AG04450 (cell line): ENCODE data around the gene MRPL18. TPM values are rescaled to one million over a fixed set of nuclear protein-coding genes. Genes with fewer than 3 reads are reported as not detected.

Experiments used
- CTCF ChIA-PET: fragments of 300-600, 350-600 bp; formaldehyde crosslinking; extraction: SDS; loops from one replicate; lab custom pipeline; 2022; ENCODE audit warnings: antibody characterized with exemption, inconsistent platforms; lab: Charles Lee
- POLR2A ChIA-PET: fragments of 350-600 bp; formaldehyde crosslinking; extraction: SDS; loops from one replicate; lab custom pipeline; 2021; ENCODE audit warnings: antibody characterized with exemption, inconsistent platforms; lab: Yijun Ruan, JAX
- DNase-seq: peaks from one replicate; pipeline ENCODE4 v3.0.0-alpha.2; 2011; ENCODE audit warnings: low read depth, low spot score
- H3K27ac ChIP-seq: one replicate; pipeline ENCODE4 v1.5.1; 2012; ENCODE audit warnings: low read depth, low read length, control low read depth
- H3K27me3 ChIP-seq: one replicate; pipeline ENCODE4 v1.6.0; 2012; ENCODE audit warnings: low read length; ENCODE audit not compliant: control insufficient read depth, insufficient read depth
- H3K4me3 ChIP-seq: 2 replicates; pipeline ENCODE4 v1.5.1; 2011; ENCODE audit warnings: mild to moderate bottlenecking, low read depth, low read length, control low read depth
- H3K9me3 ChIP-seq: 2 replicates; pipeline ENCODE4 v1.5.1; 2012; ENCODE audit warnings: low read length; ENCODE audit not compliant: control insufficient read depth, insufficient read depth
- CTCF ChIP-seq: IDR thresholded peaks from 2 replicates; pipeline ENCODE4 v1.5.1; 2011; ENCODE audit warnings: low read depth, low read length, control low read depth, inconsistent platforms
- polyA plus RNA-seq: library from polyadenylated mRNA; depleted of rRNA; stranded (reverse); fragments of >200 nt; gene quantifications from 2 replicates; pipeline ENCODE4 v1.2.3, GENCODE V29; 2011

The MRPL18 gene
- polyA plus RNA-seq, 1 experiment, result 96.7 TPM

- Histone ChIP-seq H3K9me3 (peaks cover 5% of the 10 kb centered on the region; the same call in 1 of the 2 replicates), H3K27me3 (peaks cover 2% of the 10 kb centered on the region), H3K27ac (no peak overlapping the region), H3K4me3 (no peak overlapping the region)
- no peak for DNase-seq
- TF ChIP-seq CTCF, result no peak
- ChIA-PET POLR2A (no interaction called here), CTCF (no interaction called here)
Measured at GRCh38 chr6:159826968-159827647, 36.8 kb downstream of the MRPL18 start.

GRCh38 chr6:159828074-159828473, 37.8 kb downstream of the MRPL18 start:
- Histone ChIP-seq H3K27me3 (peaks cover 2% of the 10 kb centered on the region), H3K27ac (no peak overlapping the region), H3K4me3 (no peak overlapping the region), H3K9me3 (peaks cover 5% of the 10 kb centered on the region; the same call in 1 of the 2 replicates)
- TF ChIP-seq CTCF, result no peak
- POLR2A ChIA-PET, result no interaction called here
- CTCF ChIA-PET, result interaction anchor here (0.6 kb wide), 1 partner anchor 21 kb away, joined by 3 read pairs; no protein-coding TSS in a partner anchor
- DNase-seq, result no peak

- Histone ChIP-seq H3K9me3 (peaks cover 5% of the 10 kb centered on the region; the same call in 1 of the 2 replicates), H3K4me3 (no peak overlapping the region), H3K27me3 (no peaks in the 10 kb centered on the region), H3K27ac (no peak overlapping the region)
- ChIA-PET POLR2A (no interaction called here), CTCF (interaction anchor here (0.7 to 1.0 kb wide), 2 partner anchors 259 to 626 kb away, joined by 3 to 4 read pairs; no protein-coding TSS in a partner anchor)
- DNase-seq, result no peak
- TF ChIP-seq CTCF, result no peak
Measured at GRCh38 chr6:159829526-159829925, 39.3 kb downstream of the MRPL18 start.

- TF ChIP-seq CTCF, result no peak
- CTCF ChIA-PET, result no interaction called here
Measured at GRCh38 chr6:159830501-159831372, 40.5 kb downstream of the MRPL18 start.

GRCh38 chr6:159831373-159831679, 41.1 kb downstream of the MRPL18 start:
- CTCF ChIA-PET, result no interaction called here
- H3K27ac ChIP-seq, result no peak overlapping the region

More at GRCh38 chr6:159830501-159831372, 40.5 kb downstream of the MRPL18 start:
- Histone ChIP-seq H3K4me3 (no peak overlapping the region), H3K27ac (no peak overlapping the region), H3K9me3 (peaks cover 5% of the 10 kb centered on the region; the same call in 1 of the 2 replicates), H3K27me3 (no peaks in the 10 kb centered on the region)
- no peak for DNase-seq
- POLR2A ChIA-PET, result no interaction called here

More at GRCh38 chr6:159831373-159831679, 41.1 kb downstream of the MRPL18 start:
- no peak for TF ChIP-seq CTCF
- no peak for DNase-seq
- H3K4me3 ChIP-seq, result no peak overlapping the region
- no peaks in the 10 kb centered on the region; the same call in 1 of the 2 replicates for H3K9me3 ChIP-seq
- POLR2A ChIA-PET, result no interaction called here
- H3K27me3 ChIP-seq, result no peaks in the 10 kb centered on the region
